Measurements from ENCODE around the gene LPP.
A peak's percentile ranks its signal among the peaks of the same experiment; 100 is the strongest.
"Not testable (repeated sequence)": the region's sequence is repeated elsewhere in the genome, so short reads cannot be mapped to it uniquely, and the experiment has no call there.

LPP gene

GRCh38 chr3:188691665-188692064 lies 537.7 kb downstream of the LPP start:
- no peak for DNase-seq

GRCh38 chr3:188692700-188693099 lies 538.7 kb downstream of the LPP start:
- DNase-seq = no peak

GRCh38 chr3:188693435-188693834 lies 539.5 kb downstream of the LPP start:
- no peak for DNase-seq

- DNase-seq = no peak
Observed at GRCh38 chr3:188695241-188695640, 541.3 kb downstream of the LPP start.

- no peak for DNase-seq
Observed at GRCh38 chr3:188697127-188697526, 543.2 kb downstream of the LPP start.

- DNase-seq = no peak
Observed at GRCh38 chr3:188698436-188698835, 544.5 kb downstream of the LPP start.

- no peak for DNase-seq
Observed at GRCh38 chr3:188700501-188700900, 546.5 kb downstream of the LPP start.

GRCh38 chr3:188700918-188701317 lies 547.0 kb downstream of the LPP start:
- DNase-seq = no peak

- no peak for DNase-seq
Observed at GRCh38 chr3:188701485-188701969, 547.6 kb downstream of the LPP start.

- DNase-seq = not testable (repeated sequence)
Observed at GRCh38 chr3:188702028-188702427, 548.1 kb downstream of the LPP start.

- DNase-seq = peak; percentile 30
Observed at GRCh38 chr3:188706176-188706575, 552.2 kb downstream of the LPP start.

GRCh38 chr3:188706599-188706998 lies 552.6 kb downstream of the LPP start:
- no peak for DNase-seq

- no peak for DNase-seq
Observed at GRCh38 chr3:188707381-188708288, 553.7 kb downstream of the LPP start.

GRCh38 chr3:188711881-188712247 lies 557.9 kb downstream of the LPP start:
- no peak for DNase-seq

GRCh38 chr3:188712248-188712924 lies 558.4 kb downstream of the LPP start:
- peak; percentile 66 for DNase-seq

- DNase-seq = no peak
Observed at GRCh38 chr3:188712991-188713390, 559.0 kb downstream of the LPP start.

GRCh38 chr3:188719545-188719944 lies 565.6 kb downstream of the LPP start:
- DNase-seq = no peak

GRCh38 chr3:188720215-188720614 lies 566.3 kb downstream of the LPP start:
- no peak for DNase-seq

GRCh38 chr3:188720636-188721035 lies 566.7 kb downstream of the LPP start:
- DNase-seq = peak; percentile 40

GRCh38 chr3:188721312-188721711 lies 567.4 kb downstream of the LPP start:
- no peak for DNase-seq

- no peak for DNase-seq
Observed at GRCh38 chr3:188721990-188722389, 568.0 kb downstream of the LPP start.

GRCh38 chr3:188722963-188723362 lies 569.0 kb downstream of the LPP start:
- DNase-seq = no peak

- no peak for DNase-seq
Observed at GRCh38 chr3:188727052-188727451, 573.1 kb downstream of the LPP start.

- DNase-seq = no peak
Observed at GRCh38 chr3:188728371-188728896, 574.5 kb downstream of the LPP start.
